ENCODE data around the gene RFTN1.

- TF ChIP-seq PKNOX1 (IDR thresholded peaks at IDR 0.05) (no peak), BCLAF1 (IDR thresholded peaks at IDR 0.05; ENCODE audit: borderline replicate concordance in 1 of 2, control insufficient read depth in 1 of 2, low read depth in 2 of 2, low read length in 1 of 2) (no peak), ZNF274 (IDR thresholded peaks at IDR 0.05; ENCODE audit: borderline replicate concordance, low read depth, low read length) (no peak), CTCF (IDR thresholded peaks at IDR 0.05 in 2 of 3, conservative IDR thresholded peaks at IDR 0.05 in 1 of 3; ENCODE audit: insufficient read depth in 2 of 3, low read depth in 1 of 3, low read length in 3 of 3) (no peak), MAX (CRISPR knock-in tag; IDR thresholded peaks at IDR 0.05) (no peak), NONO (IDR thresholded peaks at IDR 0.05; ENCODE audit: low read depth in 2 of 2, low read length in 1 of 2) (no peak), KDM1A (IDR thresholded peaks at IDR 0.05) (no peak), SMC3 (conservative IDR thresholded peaks at IDR 0.05; ENCODE audit: insufficient read depth, low read depth, low read length) (no peak), ZNF511 (CRISPR knock-in tag; IDR thresholded peaks at IDR 0.05) (no peak), DPF2 (IDR thresholded peaks at IDR 0.05) (no peak), STAG1 (CRISPR knock-in tag; IDR thresholded peaks at IDR 0.05; ENCODE audit: borderline replicate concordance) (no peak)
These were observed 48.9 kb downstream of the RFTN1 start for GRCh38 chr3:16464511-16465148.
